Psoas muscle (tissue), 8 donors: ENCODE results near the gene MAP3K7CL. TPM values are rescaled to one million over a fixed set of nuclear protein-coding genes. Genes with fewer than 3 reads are reported as not detected.

Experiments
- ATAC-seq, 4 donors: fragments of 200-7000 bp; cut with Tn5 transposase; one replicate each; pipeline ENCODE4 v1.9.1; 2020; ENCODE audit warnings: moderate library complexity in 3 of 4, mild to moderate bottlenecking in 2 of 4
- DNase-seq, 2 donors: peaks; one replicate each; pipeline ENCODE4 v3.0.0-alpha.2; 2020
- H3K27ac ChIP-seq: fragments of 200-600 bp; one replicate; pipeline ENCODE4 v1.8.0; 2022
- H3K27me3 ChIP-seq, 3 donors: fragments of 200-600 bp in 1 of 3; one replicate each; pipeline versions ENCODE4 v1.6.1 to v1.8.0; 2013 to 2022; ENCODE audit warnings: low read length in 2 of 3, mild to moderate bottlenecking in 2 of 3, moderate library complexity in 1 of 3; ENCODE audit not compliant: insufficient read depth in 3 of 3
- H3K36me3 ChIP-seq, 2 donors: fragments of 200-600 bp in 1 of 2; one replicate each; pipeline versions ENCODE4 v1.6.1 to v1.8.0; 2013 to 2022; ENCODE audit warnings: low read depth in 1 of 2, mild to moderate bottlenecking in 1 of 2, moderate library complexity in 1 of 2; ENCODE audit not compliant: insufficient read depth in 1 of 2
- H3K4me1 ChIP-seq: fragments of 200-600 bp; one replicate; pipeline ENCODE4 v1.8.0; 2022
- H3K4me3 ChIP-seq: fragments of 200-600 bp; one replicate; pipeline ENCODE4 v1.8.0; 2022; ENCODE audit warnings: mild to moderate bottlenecking
- H3K9me3 ChIP-seq: fragments of 200-600 bp; one replicate; pipeline ENCODE4 v1.8.0; 2022
- CTCF ChIP-seq: fragments of 200-600 bp; IDR thresholded peaks from one replicate; pipeline ENCODE4 v1.8.0; 2022; ENCODE audit warnings: antibody characterized with exemption
- WGBS, 3 donors: extraction: QIAGEN DNeasy Blood & Tissue Kit; methylation state at CpG; one replicate each; pipeline versions ENCODE4 v1.1.6 to v1.1.7; 2013; 5-methylcytosine and 5-hydroxymethylcytosine counted together
- intact Hi-C, 2 donors: fragments of 100-400 bp; cut with DNase I; formaldehyde crosslinking; loops; one replicate each; pipeline versions ENCODE4 v1.11.0 to v1.14.2; 2022
- polyA plus RNA-seq, 3 donors: library from polyadenylated mRNA; stranded (reverse); fragments of 200-250 nt; gene quantifications; one replicate each; pipeline ENCODE4 v1.2.3, GENCODE V29; 2013
- total RNA-seq, 4 donors: library from RNA; stranded (reverse); fragmentation: NEBNext Ultra II Directional in 2 of 4; extraction: Animal tissue kit (Norgen Biotek cat#: 25700) in 2 of 4; gene quantifications; one replicate each; pipeline versions ENCODE4 v1.2.1 to v1.2.4, GENCODE V29; 2021 to 2023
- donor health status: healthy with polysubstance abuse.
- donor health status: DM: no; HTN: no; CAD: no; lungs with moderate emphysema.
- donor health status: Bipolar disorder and iron deficiency.
- donor health status: healthy.
- donor health status: DM: yes; HTN: yes; CAD: no.
- donor health status: DM: no; HTN: no; CAD: no.
- donor health status: DM: no; HTN: no; CAD: no.
- donor health status: DM: yes; HTN: yes; CAD: no.

The MAP3K7CL gene
- total and polyA plus RNA-seq, 7 donors, result 3.3 to 107 (median 15.5) TPM

- ATAC-seq (no peak), DNase-seq (no peak)
- H3K4me1 ChIP-seq, result peaks cover 1% of the 10 kb centered on the region
- H3K27ac ChIP-seq, result no peak overlapping the region
- no peak overlapping the region for H3K4me3 ChIP-seq
- H3K36me3 ChIP-seq, result no peaks in the 10 kb centered on the region
- 66 to 93% (median 75%) methylated on average over 2 of the region's 2 CpGs for WGBS, 3 donors
- TF ChIP-seq CTCF, result no peak
- no peaks in the 10 kb centered on the region for H3K9me3 ChIP-seq
- H3K27me3 ChIP-seq, result no peaks in the 10 kb centered on the region
- intact Hi-C loops, result no loop called here
Measured at GRCh38 chr21:29213513-29214385, 83.3 kb downstream of the MAP3K7CL start.

GRCh38 chr21:29215709-29216108 is 85.3 kb downstream of the MAP3K7CL start:
- H3K27ac ChIP-seq, result no peak overlapping the region
- DNase-seq, result no peak
- intact Hi-C loops, result no loop called here
- no peaks in the 10 kb centered on the region for H3K4me1 ChIP-seq
- H3K36me3 ChIP-seq, result no peaks in the 10 kb centered on the region
- H3K4me3 ChIP-seq, result no peak overlapping the region
- no peaks in the 10 kb centered on the region for H3K27me3 ChIP-seq
- TF ChIP-seq CTCF, result no peak
- no peaks in the 10 kb centered on the region for H3K9me3 ChIP-seq
- WGBS, 3 donors, result 55 to 74% (median 60%) methylated on average over 2 of the region's 2 CpGs
- no peak for ATAC-seq

- no peaks in the 10 kb centered on the region for H3K36me3 ChIP-seq
- intact Hi-C loops, result no loop called here
- H3K27me3 ChIP-seq, result no peaks in the 10 kb centered on the region
- H3K4me3 ChIP-seq, result no peak overlapping the region
- H3K4me1 ChIP-seq, result no peaks in the 10 kb centered on the region
- TF ChIP-seq CTCF, result no peak
- H3K27ac ChIP-seq, result no peak overlapping the region
- DNase-seq, result no peak
- WGBS, 3 donors, result 65 to 72% (median 65%) methylated on average over 4 of the region's 4 CpGs
- no peaks in the 10 kb centered on the region for H3K9me3 ChIP-seq
- peak in 2 of 4 donors; percentile 39 to 44 for ATAC-seq
Measured at GRCh38 chr21:29217818-29218291, 87.4 kb downstream of the MAP3K7CL start.

- intact Hi-C loops, result no loop called here
- WGBS, 3 donors, result 100% methylated on average over 1 of the region's 1 CpG
- Histone ChIP-seq H3K27me3 (no peaks in the 10 kb centered on the region), H3K36me3 (no peaks in the 10 kb centered on the region), H3K4me3 (no peak overlapping the region), H3K9me3 (no peaks in the 10 kb centered on the region), H3K27ac (no peak overlapping the region), H3K4me1 (no peaks in the 10 kb centered on the region)
- DNase-seq (no peak), ATAC-seq (no peak)
- no peak for TF ChIP-seq CTCF
Measured at GRCh38 chr21:29218749-29219148, 88.3 kb downstream of the MAP3K7CL start.
